Measurements from ENCODE around the gene FLVCR1.

Gene FLVCR1

DNA sequence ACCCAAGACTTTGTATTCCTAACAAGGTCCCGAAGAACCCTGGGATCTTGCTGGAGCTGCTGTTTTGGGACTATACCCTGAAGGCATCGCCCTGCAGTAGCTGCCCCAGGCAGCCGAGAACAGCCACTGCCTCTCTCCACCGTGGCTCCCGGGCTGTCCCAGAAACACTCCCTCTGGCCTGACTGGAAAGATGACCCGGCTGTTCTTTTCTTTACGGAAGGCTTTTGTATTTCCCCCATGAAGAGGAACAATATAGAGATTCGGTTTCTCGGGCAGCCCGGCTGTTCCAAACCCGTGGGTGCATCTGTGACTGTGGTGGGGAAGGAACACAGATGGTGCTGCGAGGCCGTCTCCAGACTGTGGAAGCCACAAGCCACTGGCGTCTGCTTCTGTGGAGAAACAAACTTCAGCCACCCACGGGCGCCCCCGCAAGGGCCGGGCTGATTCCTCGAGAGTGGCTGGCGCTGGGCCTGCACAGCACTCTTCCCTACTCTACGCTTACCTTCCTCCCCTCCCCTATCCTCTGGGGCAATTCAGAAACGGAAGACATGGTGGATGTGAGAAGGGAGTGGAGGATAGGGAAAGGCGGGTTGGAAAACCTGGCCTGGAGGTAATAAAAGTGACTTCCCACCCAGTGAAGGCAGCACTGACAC is 58.5 kb downstream of the FLVCR1 start:
- peak; percentile 80 for DNase-seq

DNA sequence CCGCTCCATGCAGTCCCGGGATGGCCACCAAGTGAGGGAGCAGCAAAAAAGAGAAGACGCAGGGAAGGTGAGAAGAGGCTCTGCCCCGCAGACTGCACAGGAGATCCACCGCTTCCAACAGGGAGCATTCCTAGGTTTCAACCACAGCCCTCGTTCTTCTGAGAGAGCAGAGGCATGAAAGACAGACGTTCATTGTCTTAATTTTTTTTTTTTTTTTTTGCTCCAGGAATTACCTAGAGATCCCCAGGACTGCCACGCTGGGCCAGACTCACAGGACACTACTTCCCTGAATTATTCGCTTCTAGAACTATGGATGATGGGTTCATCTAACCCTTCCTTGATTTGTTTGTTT is 59.0 kb downstream of the FLVCR1 start:
- no peak for DNase-seq

DNA sequence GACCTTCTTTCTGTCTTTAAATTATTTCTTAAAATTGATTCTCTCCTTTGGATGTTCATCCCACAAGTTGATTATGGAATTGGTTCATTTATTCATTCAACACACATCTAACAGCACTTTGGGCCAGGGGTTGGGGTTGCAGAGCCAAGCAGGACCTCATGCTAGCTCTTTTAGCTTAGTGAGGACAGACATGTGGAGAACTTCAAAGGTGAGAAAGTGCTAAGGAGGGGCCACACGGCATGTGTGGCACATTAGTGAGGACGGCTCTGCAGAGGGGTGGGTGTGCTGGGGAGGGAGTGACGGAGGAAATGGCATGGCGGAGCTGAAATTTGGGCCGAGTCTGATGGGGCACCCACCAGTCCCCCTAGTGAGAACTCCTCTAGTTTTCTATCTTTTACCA is 59.8 kb downstream of the FLVCR1 start:
- no peak for DNase-seq

DNA sequence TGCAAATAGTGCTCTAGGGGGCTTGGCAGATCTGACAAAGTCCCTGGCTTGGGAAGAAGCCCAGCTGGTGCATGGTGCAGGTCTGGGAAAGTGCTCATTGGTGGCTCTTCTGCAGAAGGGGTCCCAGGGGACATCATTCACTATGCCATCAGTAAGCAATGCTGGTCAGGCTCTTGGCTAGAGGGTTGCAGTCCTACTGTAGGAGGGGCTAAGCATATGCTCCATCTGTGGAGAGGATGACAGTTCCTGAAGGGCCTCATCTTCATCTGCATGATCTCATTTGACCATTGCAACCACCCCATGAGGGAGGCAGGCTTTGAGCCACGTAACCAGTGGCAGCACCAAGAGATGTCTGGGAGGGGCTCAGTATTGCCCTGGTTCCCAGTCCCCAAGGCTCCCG is 60.7 kb downstream of the FLVCR1 start:
- no peak for DNase-seq

DNA sequence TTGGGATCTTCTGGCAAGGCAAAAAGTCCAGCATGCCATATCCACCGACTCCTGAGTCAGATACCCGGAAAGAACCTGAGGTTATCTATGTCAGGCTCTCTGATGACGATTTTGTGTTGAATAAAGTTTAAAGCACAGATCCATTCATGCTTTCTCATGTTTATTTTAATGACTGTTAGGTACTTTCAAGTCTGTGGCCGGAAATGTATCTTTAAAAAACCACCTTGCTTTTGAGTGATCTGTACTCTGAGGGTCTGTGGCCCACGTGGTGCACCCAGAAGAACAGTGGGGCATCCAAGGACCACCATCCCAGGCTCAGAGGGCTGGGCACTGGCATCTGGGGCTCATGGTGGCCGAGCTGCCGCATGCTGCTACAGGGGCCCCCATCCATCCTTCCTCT is 62.2 kb downstream of the FLVCR1 start:
- no peak for DNase-seq

DNA sequence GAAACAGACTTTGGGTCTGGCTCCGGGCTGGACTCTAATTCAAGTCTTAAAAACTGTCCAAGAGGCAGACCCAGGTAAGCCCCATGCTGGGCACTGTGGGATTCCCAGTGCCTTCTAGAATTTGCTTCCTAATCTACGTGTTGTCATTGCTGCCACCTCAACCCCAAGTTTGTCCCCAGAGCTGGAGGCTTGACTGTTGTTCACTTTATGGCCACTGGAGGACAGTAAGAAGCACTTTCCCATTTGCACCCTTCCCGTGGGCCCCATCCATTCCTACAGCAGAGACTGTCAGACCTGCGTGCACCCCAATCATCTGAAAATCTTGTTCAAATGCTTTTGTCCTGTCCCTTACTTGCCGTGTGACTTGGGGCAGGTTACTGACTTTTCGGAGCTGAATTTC is 62.8 kb downstream of the FLVCR1 start:
- DNase-seq, result peak; percentile 27

DNA sequence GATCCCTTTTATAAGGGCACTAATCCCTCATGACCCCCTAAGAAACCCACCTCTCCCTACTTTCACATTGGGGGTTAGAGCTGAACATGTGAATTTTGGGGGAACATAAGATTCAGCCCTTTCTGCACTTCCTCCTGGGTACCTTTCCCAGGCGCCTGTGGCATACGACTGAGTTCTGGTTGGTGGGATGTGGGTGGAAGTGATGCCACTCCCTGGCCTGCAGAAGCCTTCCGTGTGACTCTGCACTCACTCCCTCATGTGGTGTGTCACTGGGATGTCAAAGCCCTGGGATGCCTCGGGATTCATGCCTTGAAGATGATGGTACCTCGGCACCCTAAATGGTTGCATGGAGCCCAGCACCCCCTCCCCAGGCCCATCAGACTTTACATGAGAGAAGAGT is 63.9 kb downstream of the FLVCR1 start:
- DNase-seq, result peak; percentile 53

DNA sequence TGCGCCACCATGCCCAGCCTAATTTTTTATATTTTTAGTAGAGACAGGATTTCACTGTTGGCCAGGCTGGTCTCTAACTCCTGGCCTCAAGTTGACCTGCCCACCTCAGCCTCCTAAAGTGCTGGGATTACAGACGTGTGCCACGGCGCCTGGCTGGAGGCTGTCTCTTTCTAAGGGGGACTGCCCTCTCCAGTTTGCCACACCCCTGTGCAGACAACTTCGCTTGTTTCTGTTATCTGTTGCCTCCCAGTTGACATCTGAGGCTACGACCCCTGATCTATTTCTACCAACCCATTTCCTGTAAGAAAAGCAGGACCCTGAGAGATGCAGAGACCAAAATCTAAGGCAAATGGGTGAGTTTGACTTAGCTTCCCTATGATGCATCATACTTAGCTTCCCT is 68.3 kb downstream of the FLVCR1 start:
- no peak for DNase-seq

DNA sequence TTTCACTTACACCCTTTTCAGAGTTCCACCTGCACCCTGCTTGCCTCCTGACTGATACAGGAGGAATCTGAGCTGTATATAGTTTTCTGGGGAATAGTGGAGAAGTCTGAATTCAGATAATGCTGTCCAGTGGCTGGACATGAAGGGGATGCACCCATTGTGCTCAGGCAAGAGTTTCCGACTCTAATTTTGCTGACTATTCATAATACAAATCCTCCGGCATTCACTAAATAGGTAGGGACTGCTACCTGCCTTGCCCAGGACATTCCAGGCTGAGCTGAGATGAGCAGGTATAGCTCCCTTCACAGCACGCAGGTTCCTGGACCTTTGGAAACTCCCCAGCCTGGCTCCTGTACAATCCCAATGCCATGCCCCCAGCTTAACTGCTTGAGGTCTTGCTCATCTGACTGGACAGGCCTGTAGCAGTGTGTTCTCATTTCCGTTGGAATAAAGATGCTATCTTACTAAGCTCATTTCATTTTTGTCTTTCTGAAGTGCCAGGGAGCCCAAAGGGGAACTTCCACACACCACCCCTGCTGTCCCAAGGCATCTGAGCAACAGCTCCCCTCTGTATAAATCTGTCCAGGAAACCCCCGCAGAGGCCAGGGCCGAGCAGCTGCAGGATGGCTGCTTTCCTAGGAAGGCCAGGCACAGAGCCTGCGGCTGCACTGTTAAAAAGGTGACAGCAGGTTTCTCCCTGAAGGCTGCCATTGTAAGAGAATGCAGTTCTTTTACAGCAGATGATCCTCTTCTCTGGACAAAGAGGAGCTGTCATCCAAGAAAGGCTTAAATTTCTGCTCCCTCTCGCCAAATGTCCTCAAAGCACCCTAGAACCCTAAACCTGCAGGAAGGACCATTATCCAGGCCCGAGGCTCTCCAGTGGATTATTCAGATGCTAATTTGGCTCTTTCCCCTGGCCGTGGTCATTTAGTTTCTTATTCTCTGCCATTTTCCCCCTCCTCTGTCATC is 70.5 kb downstream of the FLVCR1 start:
- DNase-seq, result peak; percentile 53

DNA sequence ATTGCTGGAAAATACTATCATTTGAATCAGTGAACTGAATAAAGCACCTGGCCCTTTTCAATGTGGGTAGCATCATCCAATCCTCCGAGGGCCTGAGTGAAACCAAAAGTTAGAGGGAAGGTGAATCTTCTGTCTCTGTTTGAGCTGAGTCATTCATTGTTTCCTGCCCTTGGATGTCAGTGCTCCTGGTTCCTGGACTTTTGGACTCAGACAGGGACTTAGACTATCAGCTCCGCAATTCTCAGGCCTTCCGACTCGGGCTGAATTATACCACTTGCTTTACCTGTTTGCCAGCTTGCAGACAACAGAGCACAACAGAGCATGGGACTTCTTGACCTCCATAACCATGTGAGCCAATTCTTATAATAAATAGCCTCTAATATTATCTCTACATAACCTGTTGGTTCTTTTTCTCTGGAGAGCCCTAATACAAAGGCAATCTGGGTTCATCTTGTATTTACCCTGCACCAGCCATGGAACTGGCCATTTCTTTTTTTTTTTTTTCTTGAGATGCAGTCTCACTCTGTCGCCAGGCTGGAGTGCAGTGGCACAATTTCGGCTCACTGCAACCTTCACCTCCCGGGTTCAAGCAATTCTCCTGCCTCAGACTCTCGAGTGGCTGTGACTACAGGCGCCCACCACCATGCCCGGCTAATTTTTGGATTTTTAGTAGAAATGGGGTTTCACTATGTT is 73.1 kb downstream of the FLVCR1 start:
- DNase-seq, result no peak

DNA sequence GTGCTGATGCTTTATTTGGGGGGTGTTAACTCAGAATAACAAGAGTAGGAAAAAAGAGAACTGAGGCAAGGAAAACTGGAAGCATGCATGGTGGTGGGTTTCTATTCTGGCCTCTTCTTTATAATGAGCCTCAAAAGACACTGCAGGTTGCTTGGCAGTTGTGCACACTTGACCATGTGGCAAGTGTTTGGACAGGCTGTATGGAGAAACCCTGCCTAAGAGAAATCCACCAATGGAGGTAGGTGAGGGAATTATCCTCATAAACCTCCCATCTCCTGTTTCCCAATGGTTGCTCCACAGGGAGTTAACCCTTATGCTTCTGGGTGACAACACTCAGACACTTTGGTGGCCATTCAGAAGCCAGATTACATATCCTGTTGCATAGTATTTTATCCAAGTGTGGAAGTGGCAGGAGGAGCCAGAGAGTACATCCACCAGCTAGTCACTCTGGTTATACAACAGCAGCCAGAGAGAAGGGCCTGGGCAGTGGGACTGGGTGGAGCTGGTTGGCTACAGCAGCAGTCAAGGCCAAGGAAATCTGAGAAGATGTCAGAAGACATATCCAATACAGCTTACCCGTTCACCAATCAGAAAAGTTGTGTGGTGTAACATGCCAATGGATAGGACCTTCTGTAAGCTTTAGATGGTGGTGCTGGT is 75.9 kb downstream of the FLVCR1 start:
- no peak for DNase-seq

DNA sequence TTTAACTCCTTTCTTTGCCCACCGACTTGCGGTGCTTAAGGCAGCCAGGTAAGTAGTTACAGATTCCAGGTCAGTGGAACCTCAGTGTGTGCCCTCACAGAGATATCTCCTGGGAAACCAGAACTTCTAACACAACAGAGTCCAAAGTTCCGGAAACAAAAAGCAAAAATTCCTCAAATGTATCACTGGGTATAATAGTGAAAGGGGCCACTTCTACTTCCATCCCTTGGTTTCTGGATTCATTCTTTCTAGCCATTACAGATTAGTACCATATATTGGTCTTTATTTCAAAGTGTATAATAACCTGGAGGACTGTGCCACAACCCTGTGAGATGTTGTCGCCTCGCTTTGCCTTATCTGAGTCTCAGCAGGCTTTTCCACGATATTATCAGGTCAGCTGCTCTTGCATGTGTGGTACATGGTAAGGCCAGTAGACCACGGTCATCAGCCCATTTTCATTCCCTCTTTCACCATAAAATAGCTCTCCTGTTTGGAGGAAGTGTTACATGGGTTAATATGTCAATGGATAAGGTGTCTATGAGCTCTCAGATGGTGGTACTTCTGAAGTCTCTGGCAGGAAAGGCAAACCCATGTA is 77.4 kb downstream of the FLVCR1 start:
- DNase-seq, result no peak

DNA sequence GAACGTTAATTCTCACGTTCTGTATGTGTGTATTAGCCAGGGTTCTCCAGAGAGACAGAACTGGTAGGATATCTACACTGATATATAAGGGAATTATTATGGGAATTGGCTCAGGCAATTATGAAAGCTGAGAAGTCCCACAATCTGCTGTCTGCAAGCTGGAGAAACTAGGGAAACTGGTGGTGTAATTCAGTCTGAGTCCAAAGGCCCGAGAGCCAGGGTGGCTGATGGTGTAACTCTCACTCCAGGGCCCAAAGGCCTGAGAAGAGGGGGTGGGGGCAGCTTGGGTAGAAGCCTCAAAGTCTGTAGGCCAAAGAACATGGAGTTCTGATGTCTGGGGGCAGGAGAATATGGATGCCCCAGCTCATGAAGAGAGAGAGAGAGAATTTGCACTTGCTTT is 79.0 kb downstream of the FLVCR1 start:
- no peak for DNase-seq

DNA sequence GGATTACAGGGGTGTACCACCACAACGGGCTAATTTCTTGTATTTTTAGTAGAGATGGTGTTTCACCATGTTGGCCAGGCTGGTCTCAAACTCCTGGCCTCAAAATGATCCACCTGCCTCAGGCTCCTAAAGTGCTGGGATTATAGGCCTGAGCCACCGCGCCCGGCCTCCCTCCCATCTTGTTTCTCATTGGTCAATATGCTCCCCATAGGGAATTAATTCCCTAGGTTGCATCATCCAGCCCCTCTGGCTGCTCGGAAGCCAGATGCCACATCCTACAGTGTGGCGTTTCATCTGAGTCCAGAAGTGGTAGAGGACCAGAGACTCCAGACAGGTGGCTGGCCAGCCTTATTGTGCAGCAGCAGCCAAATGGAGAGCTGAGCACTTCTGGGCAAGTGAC is 80.8 kb downstream of the FLVCR1 start:
- DNase-seq, result no peak

DNA sequence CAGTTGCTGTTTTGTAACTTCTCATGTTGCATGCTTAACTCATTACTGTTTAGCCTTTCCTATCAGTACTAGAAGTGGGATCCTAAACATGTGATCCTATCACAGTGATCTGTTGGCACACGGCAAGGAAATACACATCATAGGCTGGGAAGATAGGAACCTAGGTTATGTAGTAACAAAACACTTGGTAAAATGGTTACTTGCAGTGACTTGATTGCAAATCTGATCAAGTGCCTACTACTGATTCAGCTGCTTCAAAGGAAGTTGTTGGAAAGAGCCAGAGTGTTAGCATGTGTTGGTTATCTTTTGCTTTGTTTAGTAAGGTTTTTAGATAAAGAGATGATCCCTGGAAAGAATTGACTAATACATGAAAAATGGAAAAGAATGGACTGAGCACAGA is 83.4 kb downstream of the FLVCR1 start:
- no peak for DNase-seq

DNA sequence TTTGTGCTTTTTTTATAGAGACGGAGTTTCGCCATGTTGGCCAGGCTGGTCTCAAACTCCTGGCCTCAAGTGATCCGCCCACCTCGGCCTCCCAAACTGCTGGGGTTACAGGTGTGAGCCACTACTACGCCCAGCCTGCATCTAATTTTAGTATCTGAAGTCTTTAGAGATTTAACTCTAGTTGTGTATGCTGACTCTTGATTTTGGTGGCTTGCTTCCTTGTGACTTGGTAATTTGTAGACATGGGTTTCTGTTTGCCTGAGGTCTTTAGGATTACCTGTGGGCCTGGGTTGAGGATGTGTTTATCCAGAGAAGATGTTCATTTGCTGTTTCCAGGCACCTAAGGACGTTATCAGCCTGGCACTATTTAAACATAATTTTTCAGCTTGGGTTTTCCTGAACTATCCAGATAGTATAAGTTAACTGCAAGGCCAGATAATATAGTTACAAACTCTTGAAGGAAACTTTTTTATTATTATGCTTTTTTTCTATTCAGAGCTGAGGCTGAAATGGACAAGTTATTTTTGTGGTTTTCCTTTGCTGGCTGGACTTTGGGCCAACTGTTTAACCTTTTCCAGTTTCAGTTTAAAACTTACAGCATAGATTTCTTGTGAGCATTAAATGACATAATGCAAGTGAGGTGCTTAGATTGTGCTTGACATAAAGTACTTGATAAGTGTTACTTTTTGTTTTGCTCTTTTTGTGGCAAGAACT is 84.8 kb downstream of the FLVCR1 start:
- no peak for DNase-seq

DNA sequence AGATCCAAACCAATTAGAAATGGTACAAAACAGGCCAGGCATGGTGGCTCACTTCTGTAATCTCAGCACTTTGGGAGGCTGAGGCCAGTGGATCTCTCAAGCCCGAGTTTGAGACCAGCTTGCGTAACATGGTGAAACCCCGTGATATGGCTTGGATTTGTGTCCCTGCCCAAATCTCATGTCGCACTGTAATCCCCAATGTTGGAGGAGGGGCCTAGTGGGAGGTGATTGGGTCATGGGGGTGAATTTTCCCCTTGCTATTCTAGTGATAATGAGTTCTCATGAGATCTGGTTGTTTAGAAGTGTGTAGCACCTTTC is 85.3 kb downstream of the FLVCR1 start:
- DNase-seq, result no peak

DNA sequence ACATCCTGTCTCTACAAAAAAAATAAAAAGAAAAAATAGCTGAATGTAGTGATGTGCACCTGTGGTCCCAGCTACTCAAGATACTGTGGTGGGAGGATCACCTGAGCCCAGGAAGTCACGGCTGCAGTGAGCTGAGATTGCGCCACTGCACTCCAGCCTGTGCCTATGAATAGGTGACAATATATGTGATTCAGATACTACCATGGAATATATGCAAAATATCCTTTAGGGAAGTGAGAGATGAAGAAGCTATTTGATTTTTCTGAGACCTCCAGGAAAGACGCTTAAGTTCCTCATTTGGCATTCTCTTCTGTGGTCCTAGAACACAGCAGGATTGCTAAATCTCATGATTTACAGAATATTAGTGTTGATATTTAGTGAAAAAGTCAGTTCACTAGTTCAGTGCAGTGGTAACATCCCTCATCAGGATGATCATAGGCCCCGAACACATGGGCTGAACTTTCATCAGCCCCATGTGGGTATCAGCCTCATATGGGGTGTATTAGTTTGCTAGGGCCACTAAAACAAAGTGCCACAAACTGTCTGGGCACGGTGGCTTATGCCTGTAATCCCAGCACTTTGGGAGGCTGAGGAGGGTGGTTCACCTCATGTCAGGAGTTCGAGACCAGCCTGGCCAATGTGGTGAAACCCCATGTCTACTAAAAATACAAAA is 86.3 kb downstream of the FLVCR1 start:
- peak; percentile 46 for DNase-seq

DNA sequence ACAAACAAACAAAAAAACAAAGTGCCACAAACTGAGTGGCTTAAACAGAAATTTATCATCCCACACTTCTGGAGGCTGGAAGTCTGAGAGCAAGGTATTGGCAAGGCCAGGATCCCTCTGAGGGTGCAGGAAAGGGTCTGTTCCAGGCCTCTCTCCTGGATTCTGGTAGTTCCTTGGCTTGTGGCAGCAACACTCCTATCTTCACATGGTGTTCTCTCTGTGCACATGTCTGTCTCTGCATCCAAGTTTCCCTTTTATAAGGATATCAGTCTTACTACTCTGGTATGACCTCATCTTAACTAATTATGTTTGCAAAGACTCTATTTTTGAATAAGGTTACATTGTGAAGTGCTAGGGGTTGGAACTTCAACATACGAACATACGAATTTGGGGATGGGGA is 87.0 kb downstream of the FLVCR1 start:
- no peak for DNase-seq

DNA sequence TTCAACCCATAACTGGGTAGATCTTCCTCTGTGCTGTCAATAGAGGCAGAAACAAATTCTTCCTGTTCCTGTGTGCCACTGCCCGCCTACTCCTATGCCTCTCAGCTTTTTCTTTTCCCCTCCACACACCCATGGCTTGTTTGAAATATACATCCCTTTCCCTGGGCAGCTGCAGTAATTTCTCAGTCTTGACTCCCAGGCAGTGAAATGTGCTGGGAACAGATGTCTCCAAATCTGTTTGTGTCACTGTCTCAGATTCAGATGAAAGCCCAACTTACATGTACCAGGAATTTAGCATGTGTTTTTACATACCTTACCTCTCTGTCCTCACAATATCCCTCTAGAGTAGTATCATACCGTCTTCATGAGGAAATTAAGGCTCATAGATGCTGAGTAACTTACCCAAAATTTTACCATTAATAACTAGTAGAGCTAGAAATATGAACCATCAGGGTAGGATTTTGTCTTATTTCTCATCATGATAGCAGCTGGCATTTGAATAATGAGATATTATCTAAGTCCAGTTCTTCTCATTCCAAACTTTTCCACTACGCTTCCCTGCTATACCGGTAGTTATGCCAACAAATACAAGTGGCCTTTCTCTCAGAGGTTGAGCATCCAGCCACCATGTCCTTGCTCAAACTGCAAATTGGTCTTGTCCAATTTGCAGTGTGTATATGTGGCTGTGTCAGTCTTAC is 87.5 kb downstream of the FLVCR1 start:
- DNase-seq, result no peak

DNA sequence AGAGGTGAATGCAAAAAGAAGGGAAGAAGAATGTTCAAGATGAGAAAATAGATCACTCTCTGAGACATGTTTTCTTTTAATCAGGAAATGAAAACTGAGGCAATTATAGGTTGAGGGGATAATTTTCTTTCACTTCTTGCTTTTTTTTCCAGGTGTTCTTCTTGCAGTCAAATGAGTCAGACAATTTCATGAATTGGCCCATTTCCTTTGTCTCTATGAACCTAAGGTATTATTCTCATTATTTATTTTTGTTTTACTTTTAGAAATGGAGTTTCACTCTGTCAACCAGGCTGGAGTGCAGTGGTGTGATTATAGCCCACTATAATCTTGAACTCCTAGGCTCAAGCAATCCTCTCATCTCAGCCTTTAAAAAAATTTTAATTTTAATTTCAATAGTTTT is 88.8 kb downstream of the FLVCR1 start:
- no peak for DNase-seq
